GM23338 (cell line): ENCODE data around the gene CRBN. TPM values are rescaled to one million over a fixed set of nuclear protein-coding genes. Genes with fewer than 3 reads are reported as not detected.

Source experiments
- ATAC-seq: fragments of 200-7000 bp; cut with Tn5 transposase; 3 replicates; pipeline ENCODE4 v1.9.1; 2020
- DNase-seq: peaks from one replicate; pipeline ENCODE4 v3.0.0-alpha.2; 2015; ENCODE audit warnings: low spot score
- H2AFZ ChIP-seq: fragments of 200-600 bp; sonication (generic); 2 replicates; pipeline ENCODE4 v1.8.0; 2016; ENCODE audit warnings: antibody characterized with exemption, mild to moderate bottlenecking, moderate library complexity
- H3F3A ChIP-seq: fragments of 200-600 bp; sonication (generic); replicated peaks from 2 replicates; pipeline ENCODE4 v1.8.0; 2017; ENCODE audit warnings: antibody characterized with exemption, mixed run types, low read depth
- H3K27ac ChIP-seq: fragments of 200-600 bp; sonication (generic); 2 replicates; pipeline ENCODE4 v1.6.1; 2016; ENCODE audit warnings: low read depth
- H3K27me3 ChIP-seq: fragments of 200-600 bp; sonication (generic); 2 replicates; pipeline ENCODE4 v1.8.0; 2016; ENCODE audit warnings: mild to moderate bottlenecking, mixed run types, moderate library complexity; ENCODE audit not compliant: insufficient read depth
- H3K36me3 ChIP-seq: fragments of 200-600 bp; sonication (generic); 2 replicates; pipeline ENCODE4 v1.8.0; 2016; ENCODE audit warnings: mild to moderate bottlenecking; ENCODE audit not compliant: insufficient read depth
- H3K4me1 ChIP-seq: fragments of 200-600 bp; sonication (generic); 2 replicates; pipeline ENCODE4 v1.8.0; 2016; ENCODE audit warnings: mild to moderate bottlenecking, moderate library complexity; ENCODE audit not compliant: insufficient read depth
- H3K4me2 ChIP-seq: fragments of 200-600 bp; sonication (generic); 2 replicates; pipeline ENCODE4 v1.7.1; 2017; ENCODE audit warnings: mixed run types
- H3K4me3 ChIP-seq: fragments of 200-600 bp; sonication (generic); 2 replicates; pipeline ENCODE4 v1.6.1; 2016; ENCODE audit warnings: mixed run types
- H3K79me2 ChIP-seq: fragments of 200-600 bp; sonication (generic); replicated peaks from 2 replicates; pipeline ENCODE4 v1.8.0; 2017; ENCODE audit warnings: mild to moderate bottlenecking; ENCODE audit not compliant: insufficient read depth
- H3K9me2 ChIP-seq: fragments of 200-600 bp; sonication (generic); 2 replicates; pipeline ENCODE4 v1.8.0; 2017; ENCODE audit not compliant: insufficient read depth
- H4K20me1 ChIP-seq: fragments of 200-600 bp; sonication (generic); replicated peaks from 2 replicates; pipeline ENCODE4 v1.8.0; 2017; ENCODE audit warnings: mild to moderate bottlenecking; ENCODE audit not compliant: insufficient read depth
- H3K27ac Mint-ChIP-seq: 2 replicates; pipeline ENCODE4 v1.8.0; 2020; ENCODE audit warnings: inconsistent platforms, mild to moderate bottlenecking, moderate library complexity, mixed read lengths
- H3K27me3 Mint-ChIP-seq: 3 replicates; pipeline ENCODE4 v1.8.0; 2022; ENCODE audit warnings: low read depth, mild to moderate bottlenecking, moderate library complexity, mixed read lengths, inconsistent platforms; ENCODE audit not compliant: insufficient read depth, poor library complexity
- H3K36me3 Mint-ChIP-seq: 3 replicates; pipeline ENCODE4 v1.8.0; 2021; ENCODE audit warnings: low read depth, mild to moderate bottlenecking, inconsistent platforms, moderate library complexity, mixed read lengths
- H3K4me1 Mint-ChIP-seq: 3 replicates; pipeline ENCODE4 v1.8.0; 2020; ENCODE audit warnings: mild to moderate bottlenecking, inconsistent platforms, mixed read lengths
- H3K4me3 Mint-ChIP-seq: 3 replicates; pipeline ENCODE4 v1.8.0; 2021; ENCODE audit warnings: moderate library complexity, mild to moderate bottlenecking, inconsistent platforms, mixed read lengths
- H3K9me3 Mint-ChIP-seq: 3 replicates; pipeline ENCODE4 v1.8.0; 2020; ENCODE audit warnings: moderate library complexity, mild to moderate bottlenecking, inconsistent platforms, mixed read lengths
- CREB1 ChIP-seq: fragments of 250-450 bp; sonication (Bioruptor Pico); IDR thresholded peaks from 2 replicates; pipeline ENCODE4 v1.5.0; 2020; ENCODE audit warnings: low read depth, mild to moderate bottlenecking, moderate library complexity
- EZH2 ChIP-seq: fragments of 200-600 bp; sonication (generic); IDR thresholded peaks from one replicate; pipeline ENCODE4 v1.8.0; 2017; ENCODE audit warnings: antibody characterized with exemption, mild to moderate bottlenecking, low read depth; ENCODE audit not compliant: unreplicated experiment
- EZH2phosphoT487 ChIP-seq: fragments of 200-600 bp; sonication (generic); IDR thresholded peaks from one replicate; pipeline ENCODE4 v1.8.1; 2018; ENCODE audit warnings: antibody characterized with exemption; ENCODE audit not compliant: unreplicated experiment
- JUNB ChIP-seq: IDR thresholded peaks from one replicate; pipeline ENCODE4 v1.6.1; 2016; ENCODE audit warnings: antibody characterized with exemption; ENCODE audit not compliant: unreplicated experiment
- NANOG ChIP-seq: IDR thresholded peaks from 2 replicates; pipeline ENCODE4 v1.6.1; 2016; ENCODE audit warnings: antibody characterized with exemption, borderline replicate concordance
- POLR2AphosphoS5 ChIP-seq: IDR thresholded peaks from 2 replicates; pipeline ENCODE4 v1.6.1; 2016; ENCODE audit warnings: antibody characterized with exemption, low read depth
- REST ChIP-seq: IDR thresholded peaks from one replicate; pipeline ENCODE4 v1.6.1; 2018; ENCODE audit warnings: antibody characterized with exemption; ENCODE audit not compliant: unreplicated experiment
- STAT1 ChIP-seq: IDR thresholded peaks from one replicate; pipeline ENCODE4 v1.6.1; 2016; ENCODE audit warnings: antibody characterized with exemption; ENCODE audit not compliant: unreplicated experiment
- ZNF114 ChIP-seq: fragments of 250-450 bp; sonication (Bioruptor Pico); IDR thresholded peaks from 2 replicates; pipeline ENCODE4 v1.5.0; 2020; ENCODE audit warnings: mild to moderate bottlenecking, moderate library complexity
- ZNF331 ChIP-seq: fragments of 250-450 bp; sonication (Bioruptor Pico); IDR thresholded peaks from 2 replicates; pipeline ENCODE4 v1.5.0; 2020; ENCODE audit warnings: low read depth, mild to moderate bottlenecking, moderate library complexity
- polyA plus RNA-seq: library from polyadenylated mRNA; unstranded; fragments of >200 nt; fragmentation: Nextera tagmentation; extraction: Ambion mirVana; gene quantifications from 2 replicates; pipeline ENCODE4 v1.2.1, GENCODE V29; 2016
- total RNA-seq: library from RNA; depleted of rRNA; stranded (reverse); fragments of >200 nt; shearing (Covaris generic); gene quantifications from 2 replicates; pipeline ENCODE4 v1.2.3, GENCODE V29; 2014
- TF ChIP-seq, protein P1 (sequence below), 2 experiments: fragments of 200-600 bp in 1 of 2; sonication (generic) in 1 of 2; conservative IDR thresholded peaks; 2 replicates each; pipeline versions ENCODE4 v1.5.1 to v1.6.1; 2016 to 2017; ENCODE audit warnings: antibody characterized with exemption in 2 of 2, low read depth in 2 of 2, mild to moderate bottlenecking in 2 of 2, moderate library complexity in 1 of 2
- TF ChIP-seq, protein P2 (sequence below): IDR thresholded peaks from 2 replicates; pipeline ENCODE4 v1.6.1; 2016; ENCODE audit warnings: antibody characterized with exemption

CRBN gene
- total and polyA plus RNA-seq, 2 experiments from 2014 or later, result 33.6 to 41.7 TPM

DNA sequence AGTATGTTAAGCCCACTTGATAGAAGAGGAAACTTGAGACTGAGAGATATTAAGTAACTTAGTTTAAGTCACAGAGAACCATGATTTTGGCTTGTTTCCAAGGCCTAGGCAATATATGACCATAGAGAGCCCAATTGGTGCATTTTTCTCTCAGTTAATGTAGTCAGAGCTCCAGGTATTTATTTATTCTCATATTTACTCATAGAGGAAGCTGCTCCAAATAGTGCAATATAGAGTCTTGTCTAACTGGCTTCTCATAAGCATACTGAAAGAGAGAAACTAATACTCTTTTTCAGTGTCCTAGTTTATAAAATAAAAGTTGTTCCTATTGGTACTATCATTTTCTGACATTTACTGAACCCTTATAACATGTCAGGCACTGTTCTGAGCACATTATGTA lies 37.6 kb downstream of the CRBN start:
- peaks cover 67% of the 10 kb centered on the region for H3K36me3 Mint-ChIP-seq

GRCh38 chr3:3137526-3137925 lies 42.0 kb downstream of the CRBN start:
- H3K9me2 ChIP-seq, result no peaks in the 10 kb centered on the region
- H3F3A ChIP-seq, result no peaks in the 10 kb centered on the region
- H3K36me3 ChIP-seq, result peaks cover 46% of the 10 kb centered on the region
- H2AFZ ChIP-seq, result no peak overlapping the region
- no peaks in the 10 kb centered on the region for H3K27me3 Mint-ChIP-seq
- no peaks in the 10 kb centered on the region for H3K27me3 ChIP-seq
- no peaks in the 10 kb centered on the region for H3K4me1 ChIP-seq
- DNase-seq (no peak), ATAC-seq (no peak)
- no peak overlapping the region for H3K4me3 ChIP-seq
- no peaks in the 10 kb centered on the region; the same call in 1 of the 3 replicates for H3K9me3 Mint-ChIP-seq
- no peak overlapping the region for H3K27ac Mint-ChIP-seq
- H3K4me3 Mint-ChIP-seq, result no peak overlapping the region
- no peaks in the 10 kb centered on the region for H3K4me1 Mint-ChIP-seq
- no peak overlapping the region for H3K4me2 ChIP-seq
- H3K79me2 ChIP-seq, result peaks cover 63% of the 10 kb centered on the region
- peaks cover 21% of the 10 kb centered on the region for H4K20me1 ChIP-seq
- H3K36me3 Mint-ChIP-seq, result peaks cover 36% of the 10 kb centered on the region
- no peak overlapping the region for H3K27ac ChIP-seq
- TF ChIP-seq CREB1 (CRISPR knock-in tag), result no peak
- TF ChIP-seq NANOG, result no peak
- TF ChIP-seq JUNB, result no peak
- no peak for TF ChIP-seq STAT1
- no peak for TF ChIP-seq ZNF114 (CRISPR knock-in tag)
- no peak for TF ChIP-seq ZNF331 (CRISPR knock-in tag)
- no peak for TF ChIP-seq EZH2phosphoT487
- TF ChIP-seq, protein P1, sequence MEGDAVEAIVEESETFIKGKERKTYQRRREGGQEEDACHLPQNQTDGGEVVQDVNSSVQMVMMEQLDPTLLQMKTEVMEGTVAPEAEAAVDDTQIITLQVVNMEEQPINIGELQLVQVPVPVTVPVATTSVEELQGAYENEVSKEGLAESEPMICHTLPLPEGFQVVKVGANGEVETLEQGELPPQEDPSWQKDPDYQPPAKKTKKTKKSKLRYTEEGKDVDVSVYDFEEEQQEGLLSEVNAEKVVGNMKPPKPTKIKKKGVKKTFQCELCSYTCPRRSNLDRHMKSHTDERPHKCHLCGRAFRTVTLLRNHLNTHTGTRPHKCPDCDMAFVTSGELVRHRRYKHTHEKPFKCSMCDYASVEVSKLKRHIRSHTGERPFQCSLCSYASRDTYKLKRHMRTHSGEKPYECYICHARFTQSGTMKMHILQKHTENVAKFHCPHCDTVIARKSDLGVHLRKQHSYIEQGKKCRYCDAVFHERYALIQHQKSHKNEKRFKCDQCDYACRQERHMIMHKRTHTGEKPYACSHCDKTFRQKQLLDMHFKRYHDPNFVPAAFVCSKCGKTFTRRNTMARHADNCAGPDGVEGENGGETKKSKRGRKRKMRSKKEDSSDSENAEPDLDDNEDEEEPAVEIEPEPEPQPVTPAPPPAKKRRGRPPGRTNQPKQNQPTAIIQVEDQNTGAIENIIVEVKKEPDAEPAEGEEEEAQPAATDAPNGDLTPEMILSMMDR (conservative IDR thresholded peaks at IDR 0.05; ENCODE audit: low read depth in 2 of 2), result no peak
- no peak for TF ChIP-seq EZH2
- no peak for TF ChIP-seq REST
- TF ChIP-seq, protein P2, sequence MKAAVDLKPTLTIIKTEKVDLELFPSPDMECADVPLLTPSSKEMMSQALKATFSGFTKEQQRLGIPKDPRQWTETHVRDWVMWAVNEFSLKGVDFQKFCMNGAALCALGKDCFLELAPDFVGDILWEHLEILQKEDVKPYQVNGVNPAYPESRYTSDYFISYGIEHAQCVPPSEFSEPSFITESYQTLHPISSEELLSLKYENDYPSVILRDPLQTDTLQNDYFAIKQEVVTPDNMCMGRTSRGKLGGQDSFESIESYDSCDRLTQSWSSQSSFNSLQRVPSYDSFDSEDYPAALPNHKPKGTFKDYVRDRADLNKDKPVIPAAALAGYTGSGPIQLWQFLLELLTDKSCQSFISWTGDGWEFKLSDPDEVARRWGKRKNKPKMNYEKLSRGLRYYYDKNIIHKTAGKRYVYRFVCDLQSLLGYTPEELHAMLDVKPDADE, result no peak
- no peak for TF ChIP-seq POLR2AphosphoS5

More for the DNA sequence above, 37.6 kb downstream of the CRBN start:
- no peaks in the 10 kb centered on the region for H3K27me3 Mint-ChIP-seq
- DNase-seq (no peak), ATAC-seq (no peak)
- no peak for TF ChIP-seq JUNB
- TF ChIP-seq ZNF331 (CRISPR knock-in tag), result no peak
- TF ChIP-seq, protein P2, result no peak
- TF ChIP-seq POLR2AphosphoS5, result no peak
- TF ChIP-seq NANOG, result no peak
- no peak for TF ChIP-seq STAT1
- peaks cover 19% of the 10 kb centered on the region for H3K79me2 ChIP-seq
- H3F3A ChIP-seq, result no peaks in the 10 kb centered on the region
- no peak overlapping the region for H3K4me2 ChIP-seq
- no peak overlapping the region for H3K27ac Mint-ChIP-seq
- H3K9me3 Mint-ChIP-seq, result no peaks in the 10 kb centered on the region
- H3K4me1 ChIP-seq, result no peaks in the 10 kb centered on the region
- no peaks in the 10 kb centered on the region for H3K4me1 Mint-ChIP-seq
- peaks cover 74% of the 10 kb centered on the region for H3K36me3 ChIP-seq
- H2AFZ ChIP-seq, result no peak overlapping the region
- no peak overlapping the region for H3K4me3 Mint-ChIP-seq
- peaks cover 11% of the 10 kb centered on the region for H4K20me1 ChIP-seq
- no peaks in the 10 kb centered on the region for H3K9me2 ChIP-seq
- H3K4me3 ChIP-seq, result no peak overlapping the region
- H3K27me3 ChIP-seq, result no peaks in the 10 kb centered on the region
- no peak overlapping the region for H3K27ac ChIP-seq
